ENCODE results near the gene PRR33.

Gene PRR33

DNA sequence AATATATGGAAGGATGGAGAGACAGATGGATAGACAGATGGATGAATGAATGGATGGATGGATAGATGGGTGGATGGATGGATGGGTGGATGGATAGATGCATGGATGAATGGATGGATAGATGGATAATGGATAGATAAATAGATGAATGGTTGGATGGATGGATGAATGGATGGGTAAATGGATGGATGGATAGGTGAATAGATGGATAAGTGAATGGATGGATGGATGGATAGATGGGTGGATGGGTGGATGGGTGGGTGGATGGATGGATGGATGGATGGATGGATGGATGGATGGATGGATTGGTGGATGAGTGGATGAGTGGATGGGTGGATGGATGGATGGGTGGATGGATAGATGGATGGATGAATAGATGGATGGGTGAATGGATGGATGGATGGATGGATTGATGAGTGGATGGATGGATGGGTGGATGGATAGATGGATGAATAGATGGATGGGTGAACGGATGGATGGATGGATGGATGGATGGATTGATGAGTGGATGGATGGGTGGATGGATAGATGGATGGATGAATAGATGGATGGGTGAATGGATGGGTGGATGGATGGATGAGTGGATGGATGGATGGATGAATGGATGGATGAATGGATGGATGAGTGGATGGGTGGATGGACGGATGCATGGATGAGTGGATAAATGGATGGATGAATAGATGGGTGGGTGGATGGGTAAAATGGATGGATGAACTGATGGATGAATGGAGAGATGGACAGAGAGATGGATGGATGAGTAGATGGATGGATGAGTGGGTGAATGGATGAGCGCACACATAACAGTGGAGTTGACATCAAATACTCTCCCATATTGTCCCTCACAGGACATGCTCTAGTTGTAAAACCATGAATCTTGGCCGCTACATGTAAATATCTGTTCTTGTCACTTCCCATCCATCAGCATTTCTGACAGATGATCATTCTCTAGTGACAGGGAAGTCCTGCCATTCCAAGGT is 30.0 kb downstream of the PRR33 start:
- DNase-seq, result no peak

DNA sequence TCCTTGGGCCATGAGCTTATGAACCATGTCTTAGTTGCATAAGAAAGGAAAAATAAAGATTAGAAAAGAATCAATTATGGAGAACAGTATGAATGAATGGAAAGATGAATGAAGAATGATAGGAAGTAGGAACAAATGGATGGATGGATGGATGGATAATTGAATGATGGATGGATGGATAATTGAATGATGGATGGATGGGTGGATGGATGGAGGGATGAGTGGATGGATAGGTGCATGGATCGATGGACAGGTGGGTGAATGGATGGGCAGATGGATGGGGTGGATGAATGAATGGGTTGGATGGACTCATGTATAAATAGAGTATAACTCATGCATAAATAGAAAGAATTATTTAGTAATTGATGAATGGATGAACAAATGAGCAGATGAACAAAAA is 31.6 kb downstream of the PRR33 start:
- DNase-seq, result no peak

DNA sequence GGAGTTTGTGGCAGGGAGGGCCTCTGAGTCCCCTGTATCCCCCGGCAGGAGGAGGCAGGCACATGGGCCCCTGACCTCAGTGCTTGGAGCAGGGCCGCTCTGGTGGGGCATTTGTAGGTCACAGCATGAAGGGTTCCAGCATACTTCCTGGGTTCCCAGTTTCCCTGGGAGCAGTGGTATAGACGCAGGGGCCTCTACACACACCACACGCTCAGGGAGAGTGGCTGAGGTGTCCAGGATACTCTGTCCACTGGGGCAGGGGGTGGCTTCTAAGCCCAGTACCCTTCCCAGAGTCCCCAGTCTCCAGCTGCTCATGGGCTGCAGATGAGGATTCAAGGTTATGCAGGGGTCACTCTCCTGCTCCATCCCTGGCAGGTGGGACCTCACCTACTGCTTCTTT is 32.7 kb downstream of the PRR33 start:
- no peak for DNase-seq

DNA sequence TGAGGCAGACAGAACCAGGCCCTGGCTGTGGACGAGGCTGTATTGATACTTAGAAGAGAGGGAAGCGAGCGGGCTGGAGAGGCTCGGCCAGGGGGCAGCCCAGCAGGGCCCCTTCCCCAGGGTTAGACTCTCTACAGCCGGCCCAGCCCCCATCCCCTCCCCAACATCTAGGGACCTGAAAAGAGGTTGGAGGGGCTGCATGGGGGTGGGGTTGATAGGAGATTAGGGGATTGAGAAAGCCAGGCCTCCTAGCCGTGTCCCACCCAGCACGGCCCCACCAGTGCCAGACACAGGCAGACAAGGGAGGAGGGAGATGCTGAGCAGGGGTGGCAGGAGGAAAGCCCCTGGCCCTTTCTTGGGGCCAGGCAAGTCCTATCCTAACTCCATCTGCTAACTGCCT is 33.1 kb downstream of the PRR33 start:
- no peak for DNase-seq

DNA sequence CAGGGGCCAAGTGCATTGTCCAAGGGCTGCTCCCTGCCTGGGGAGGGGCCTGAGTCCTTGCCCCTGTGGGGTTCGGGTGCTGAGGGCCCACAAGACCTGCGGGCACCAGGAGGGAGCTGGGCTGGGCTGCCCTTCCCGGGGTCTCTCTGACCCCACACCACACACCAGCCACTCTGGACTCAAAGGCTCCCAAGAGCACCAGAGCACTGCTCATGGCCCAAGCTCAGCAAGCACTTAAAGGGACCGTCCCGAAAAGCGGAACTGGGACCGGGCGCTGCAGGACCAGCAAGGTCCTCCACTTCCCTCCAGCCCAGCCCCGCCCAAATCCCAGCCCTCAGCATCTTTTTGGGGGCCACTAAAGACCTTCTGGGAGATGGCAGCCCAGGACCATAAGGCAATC is 33.5 kb downstream of the PRR33 start:
- DNase-seq, result peak; percentile 65

DNA sequence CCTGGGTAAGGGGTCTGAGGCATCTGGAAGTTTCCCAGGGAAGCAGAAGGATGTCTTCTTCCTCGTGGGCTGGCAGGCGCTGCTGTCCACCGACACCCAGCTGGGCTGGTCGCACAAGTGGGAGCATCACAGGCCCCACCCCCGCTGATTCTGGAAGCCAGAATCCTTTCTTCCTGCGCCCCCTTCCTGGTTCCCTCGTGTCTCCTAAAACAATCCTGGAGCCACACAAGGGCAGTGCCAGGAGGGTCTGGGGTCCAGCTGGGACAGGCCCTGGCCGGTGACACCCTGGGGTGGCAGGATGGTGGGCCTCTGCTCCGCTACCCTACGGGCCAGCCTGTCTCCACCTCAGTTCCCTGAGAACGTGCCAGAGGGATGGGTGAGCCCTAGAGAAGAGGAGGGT is 34.6 kb downstream of the PRR33 start:
- no peak for DNase-seq

DNA sequence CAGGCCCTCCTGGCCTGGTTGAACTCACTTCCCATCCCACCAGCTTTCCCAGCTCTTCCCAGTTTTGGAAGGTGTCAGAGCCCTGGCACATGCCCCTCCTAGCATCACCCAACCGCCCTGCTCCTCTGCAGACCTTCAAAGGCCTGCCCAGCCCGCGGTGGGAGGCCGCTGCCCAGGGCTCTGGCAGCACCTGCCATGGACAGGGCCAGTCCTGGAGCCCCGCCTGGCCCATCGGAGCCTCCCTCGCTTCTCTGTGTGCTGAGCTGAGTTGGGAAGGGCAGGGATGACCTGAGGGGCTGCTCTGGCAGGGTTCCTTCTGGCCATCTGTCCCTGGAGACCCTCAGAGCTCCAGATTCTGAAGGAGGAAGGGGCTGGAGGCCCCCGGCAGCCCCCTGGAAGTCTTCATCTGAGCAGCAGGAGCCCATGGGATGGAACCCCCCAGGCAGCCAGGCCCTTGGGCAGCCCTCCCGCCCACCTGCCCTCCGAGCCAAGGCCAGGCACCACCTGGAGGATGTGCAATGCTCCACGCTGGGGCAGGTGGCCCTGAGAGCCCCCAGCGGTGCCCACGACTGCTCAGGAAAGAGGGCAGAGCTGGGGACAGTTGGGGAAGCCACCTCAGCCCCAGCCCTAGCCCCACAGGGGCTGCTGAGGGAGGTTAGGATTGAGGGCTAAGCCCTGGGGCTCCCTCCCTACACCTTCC is 35.2 kb downstream of the PRR33 start:
- DNase-seq, result no peak

DNA sequence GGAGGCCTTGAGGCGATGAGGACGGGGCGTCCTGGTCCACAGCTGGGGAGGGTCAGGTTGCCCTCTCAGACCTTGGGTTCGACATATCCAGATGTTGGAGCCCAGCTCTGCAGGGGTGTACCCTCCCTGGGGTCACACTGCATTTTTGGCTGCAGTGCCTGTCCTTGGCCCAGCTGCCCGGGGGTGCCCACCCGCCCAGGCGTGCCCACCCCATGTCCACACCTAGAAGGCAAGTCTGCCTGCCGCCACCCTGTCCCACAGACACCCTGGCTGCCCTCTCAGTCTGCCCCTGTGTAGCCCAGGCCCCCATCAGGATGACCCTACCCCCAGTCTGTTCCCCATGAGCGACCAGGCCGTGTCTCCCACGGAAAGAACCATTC is 35.8 kb downstream of the PRR33 start:
- DNase-seq, result no peak

DNA sequence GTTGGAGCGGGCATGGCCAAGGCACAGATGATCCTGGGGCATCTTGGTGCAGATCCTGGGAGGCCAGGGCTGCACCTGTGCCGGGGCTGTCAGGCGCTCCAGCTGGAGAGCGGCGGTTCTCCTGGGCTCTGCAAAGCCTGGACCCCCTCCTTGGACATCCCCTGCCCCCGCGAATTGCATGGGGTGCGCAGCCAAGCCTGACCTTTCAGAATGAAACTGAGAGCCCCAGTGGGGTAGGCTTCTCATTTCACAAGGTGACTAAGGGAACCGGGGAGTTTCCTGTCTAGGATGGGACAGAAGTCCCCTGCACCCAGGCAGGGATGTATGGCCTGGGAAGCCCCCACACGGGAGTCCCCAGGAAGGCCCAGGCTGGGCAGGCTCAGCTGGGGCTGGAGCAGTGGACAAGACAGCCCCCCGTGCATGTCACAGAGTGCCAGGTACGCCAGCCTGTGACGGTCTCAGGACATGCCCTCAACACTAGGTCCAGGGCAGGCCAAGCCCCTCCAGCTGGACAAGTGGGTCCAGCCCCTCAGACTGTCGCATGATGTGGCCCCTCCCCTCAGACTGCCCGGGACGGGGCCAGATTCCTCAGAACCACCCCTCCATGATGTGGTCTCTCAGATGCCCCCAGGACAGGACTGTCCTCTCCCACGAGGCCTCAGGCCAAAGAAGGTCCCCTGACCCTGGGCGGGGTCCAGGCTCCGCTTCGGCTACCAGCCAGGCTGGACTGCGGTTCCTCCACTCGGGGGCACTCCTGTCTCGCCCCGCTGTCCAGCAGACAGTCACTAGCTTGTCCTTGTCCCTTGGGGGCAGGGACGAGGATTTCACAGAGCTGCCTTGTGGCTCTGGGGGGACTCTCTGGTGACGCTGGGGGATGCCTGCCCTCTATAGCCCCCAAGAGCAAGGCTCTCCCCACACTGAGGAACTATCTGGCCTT is 36.5 kb downstream of the PRR33 start:
- DNase-seq, result peak; percentile 66

DNA sequence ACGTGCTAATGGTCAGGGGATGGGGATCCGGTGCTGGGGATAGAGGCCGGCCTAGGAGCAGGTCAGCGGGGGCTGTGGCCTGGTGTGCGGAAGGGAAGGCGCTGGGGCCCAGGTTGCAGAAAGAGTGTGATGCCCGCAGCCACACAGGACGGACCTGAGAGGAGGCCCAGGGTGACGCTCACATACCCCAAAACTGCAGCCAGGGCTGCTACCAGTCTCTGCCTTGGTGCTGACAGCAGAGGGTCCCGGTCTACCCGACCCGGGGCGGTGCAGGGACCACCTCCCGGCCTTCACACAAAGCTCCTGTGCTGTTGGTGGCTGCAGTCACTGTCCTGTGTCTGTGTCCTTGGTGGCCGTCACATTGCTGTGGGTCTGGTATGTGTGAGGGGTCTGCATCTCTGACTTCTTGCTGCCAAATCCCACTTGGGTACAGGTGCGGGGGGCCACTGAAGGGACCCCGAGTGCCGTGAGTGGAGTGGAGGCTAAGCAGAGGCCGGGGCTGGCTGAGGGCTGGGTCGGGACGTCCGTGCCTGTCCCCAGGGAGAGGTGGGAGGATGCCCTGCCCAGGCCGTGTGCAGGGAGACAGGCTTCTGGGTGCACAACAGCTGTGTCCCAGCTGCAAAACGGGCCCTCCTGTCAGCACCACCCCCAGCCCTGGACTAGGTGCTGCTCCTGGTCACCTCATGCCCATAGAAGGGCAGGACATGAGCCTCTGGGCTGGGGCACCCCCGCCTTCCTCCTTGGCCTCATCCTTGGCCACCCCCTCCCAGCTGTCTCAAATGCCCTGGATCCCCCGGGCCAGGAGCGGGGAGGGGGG is 37.4 kb downstream of the PRR33 start:
- no peak for DNase-seq

DNA sequence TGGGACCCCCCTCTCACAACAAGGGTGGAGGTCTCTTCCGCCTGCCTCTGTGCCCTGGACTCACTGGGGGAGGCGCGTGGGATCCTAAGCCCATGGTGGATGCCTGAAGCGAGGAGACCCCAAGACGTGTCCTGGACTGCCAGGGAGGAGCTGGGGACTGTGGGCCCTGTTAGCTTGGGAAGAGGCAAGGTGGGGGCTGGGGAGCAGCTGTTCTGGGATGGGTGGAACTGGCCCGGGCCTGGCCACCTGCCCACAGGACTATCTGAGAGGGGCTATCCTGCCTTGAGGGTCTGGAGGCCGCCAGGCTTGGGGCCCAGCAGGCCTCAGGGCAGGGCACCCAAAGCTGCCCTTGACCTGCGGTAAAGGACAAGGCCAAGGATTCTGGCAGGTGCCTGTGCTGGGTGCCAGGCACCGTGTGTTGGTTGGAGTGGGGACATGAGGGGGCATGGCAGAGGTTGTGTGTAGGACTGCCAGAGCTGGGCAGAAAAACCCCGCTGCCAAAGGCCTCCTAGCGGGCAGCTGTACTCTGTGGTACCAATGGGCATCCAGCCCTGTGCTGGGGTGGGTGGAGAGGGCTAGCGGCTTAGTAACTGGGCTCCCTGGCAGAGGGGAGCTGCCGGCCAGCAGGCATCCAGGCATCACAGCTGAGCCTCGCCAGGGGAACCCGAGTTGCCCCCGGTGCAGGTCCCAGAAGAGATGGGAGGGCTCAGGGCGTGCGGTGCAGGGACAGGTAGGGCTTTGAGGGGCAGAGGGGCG is 38.1 kb downstream of the PRR33 start:
- DNase-seq, result no peak

DNA sequence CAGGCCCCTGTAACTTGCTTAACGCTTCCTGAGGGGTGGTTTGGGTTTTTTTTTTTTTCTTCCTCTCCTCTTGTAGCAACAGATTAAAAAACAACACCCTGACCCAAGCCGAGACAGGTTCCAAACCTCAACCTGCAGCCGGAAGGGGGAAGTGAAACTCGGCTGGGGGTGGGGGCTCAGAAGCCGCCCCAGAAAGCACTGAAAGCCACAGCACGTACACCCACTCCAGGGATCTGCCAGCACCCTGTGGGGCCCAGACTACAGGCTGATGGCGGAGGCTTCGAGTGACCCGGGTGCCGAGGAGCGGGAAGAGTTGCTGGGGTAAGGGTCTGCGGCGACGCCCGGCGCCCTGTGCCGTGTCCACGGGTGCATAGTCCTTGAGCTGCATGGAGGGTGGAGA is 38.8 kb downstream of the PRR33 start, which contains the start of gene LSP1:
Gene LSP1 (plus strand): TSS at position 208 of the 400 bp plus-strand sequence. CDS start 61 bp downstream, at position 269.
- peak; percentile 63 for DNase-seq

DNA sequence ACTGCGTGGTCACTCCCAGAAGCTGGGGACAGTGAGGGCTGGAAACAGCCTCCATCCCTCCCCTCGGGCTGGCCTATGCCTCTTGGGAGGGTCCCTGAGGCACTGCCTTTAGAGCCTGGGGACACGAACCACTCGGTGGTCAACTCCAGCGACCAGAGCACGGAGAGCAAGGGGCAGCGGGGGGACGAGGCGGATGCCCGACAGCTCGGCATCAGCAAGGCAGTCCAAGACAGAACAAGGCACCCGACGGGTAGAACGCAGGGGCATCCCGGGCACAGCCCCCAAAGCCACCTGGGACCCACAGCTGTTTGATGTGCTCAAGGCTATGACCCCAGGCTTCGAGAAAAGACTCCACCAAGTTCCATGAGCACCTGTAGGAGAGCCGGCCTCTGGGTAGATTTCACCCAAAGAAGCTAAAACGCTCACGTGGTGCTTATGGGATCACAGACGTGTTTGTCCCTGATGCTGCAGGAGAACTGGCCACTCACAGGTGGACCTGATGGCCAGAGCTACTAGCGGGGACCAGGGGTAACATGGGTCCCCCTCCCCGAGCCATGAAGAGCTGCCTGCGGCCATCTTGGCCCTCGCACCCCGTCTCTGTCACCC is 39.3 kb downstream of the PRR33 start:
- no peak for DNase-seq

DNA sequence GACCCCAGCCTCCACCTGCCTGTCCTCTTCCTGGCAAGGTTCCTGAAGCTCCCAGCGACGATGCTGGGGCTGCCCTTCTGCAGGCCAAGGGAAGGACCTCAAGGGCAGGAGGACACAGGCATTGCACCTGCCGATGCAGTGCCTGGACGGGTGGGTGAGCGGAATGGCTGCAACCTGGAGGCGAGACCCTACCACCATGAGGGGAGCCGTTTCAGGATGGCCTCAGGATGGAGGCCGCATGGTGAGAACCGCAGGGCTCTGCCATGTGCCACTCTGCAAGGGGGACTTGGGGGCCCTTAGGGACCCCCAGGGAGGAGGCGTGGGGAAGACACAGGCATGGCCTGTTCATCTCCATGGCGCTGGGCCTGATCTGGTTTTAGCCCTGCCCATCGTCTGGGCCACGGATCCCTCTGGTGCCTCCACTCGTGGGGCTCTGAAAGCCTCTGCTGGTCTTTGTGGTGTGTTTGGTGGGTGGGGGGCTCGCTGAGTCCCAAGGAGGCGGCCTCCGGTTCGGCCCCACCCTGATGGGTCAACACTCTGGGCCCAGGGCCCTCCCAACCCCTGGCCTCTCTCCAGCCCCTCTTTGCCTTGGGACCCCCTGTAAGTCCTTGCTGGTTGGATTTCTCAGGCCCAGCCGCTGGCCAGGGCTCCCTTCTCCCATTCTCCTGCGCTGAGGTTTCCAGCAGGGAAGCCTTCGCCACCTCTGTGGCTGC is 40.1 kb downstream of the PRR33 start:
- DNase-seq, result no peak

DNA sequence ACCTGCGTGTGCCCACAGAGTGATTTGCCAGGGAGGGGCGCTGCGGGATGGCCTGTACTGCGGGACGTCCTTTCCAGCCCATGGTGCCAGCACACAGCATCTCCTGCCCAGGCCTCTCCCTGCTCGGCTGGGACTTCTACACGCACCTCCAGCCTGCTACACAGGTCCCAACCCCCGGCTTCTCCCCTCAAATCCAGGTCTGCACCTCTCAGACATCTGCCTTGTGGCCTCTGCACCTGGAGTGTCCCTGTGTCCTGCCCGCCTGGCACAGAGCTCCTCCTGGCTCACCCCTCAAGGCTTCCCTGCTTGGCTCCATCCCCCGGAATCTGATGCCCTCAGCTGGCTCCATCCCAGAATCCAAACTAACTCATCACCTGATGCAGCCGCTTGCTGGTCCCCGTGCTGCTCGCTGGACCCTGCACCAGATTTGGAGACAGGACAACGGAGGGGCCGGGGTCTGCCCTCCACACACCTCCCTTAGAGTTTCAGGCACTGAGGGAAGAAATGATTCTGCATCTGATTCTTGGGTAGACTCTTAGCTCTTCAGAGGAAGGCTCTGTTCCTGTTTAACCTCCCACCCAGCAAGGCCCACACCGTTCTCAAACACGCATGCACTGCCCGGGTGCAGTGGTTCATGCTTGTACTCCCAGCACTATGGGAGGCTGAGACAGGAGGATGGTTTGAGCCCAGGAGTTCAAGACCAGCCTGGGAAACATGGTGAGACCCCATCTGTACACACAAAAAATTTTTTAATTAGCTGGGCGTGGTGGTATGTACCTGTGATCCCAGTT is 42.9 kb downstream of the PRR33 start:
- DNase-seq, result peak; percentile 47

DNA sequence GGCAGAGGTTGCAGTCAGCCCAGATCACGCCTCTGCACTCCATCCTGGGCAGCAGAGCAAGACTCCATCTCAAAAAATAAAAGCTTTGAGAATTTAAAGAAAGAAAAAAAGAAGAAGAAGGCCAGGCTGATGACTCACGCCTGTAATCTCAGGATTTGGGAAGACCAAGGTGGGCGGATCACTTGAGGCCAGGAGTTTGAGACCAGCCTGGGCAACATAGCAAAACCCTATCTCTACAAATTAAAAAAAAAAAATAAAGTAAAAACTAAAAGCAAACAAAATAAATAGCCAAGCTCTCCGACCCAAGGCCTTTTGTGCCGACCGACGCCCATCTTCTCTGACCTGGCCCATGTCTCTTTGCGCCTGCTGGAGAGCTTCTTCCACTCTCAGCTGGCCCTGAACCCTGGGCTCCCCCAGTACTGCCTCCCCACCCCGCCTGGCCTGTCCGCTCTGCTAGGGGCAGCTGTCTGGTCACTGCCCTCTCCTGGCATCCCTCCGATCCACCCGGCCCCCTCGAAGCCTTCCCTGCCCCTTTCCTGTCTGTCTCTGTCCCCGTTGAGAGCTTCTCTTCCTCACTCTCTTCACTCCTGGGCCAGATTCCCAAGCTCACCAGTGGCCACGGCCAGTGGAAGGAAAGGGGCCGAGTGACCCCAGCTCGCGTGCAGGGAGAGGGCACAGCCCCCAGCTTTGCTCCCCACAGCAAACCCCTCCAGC is 43.6 kb downstream of the PRR33 start:
- DNase-seq, result peak; percentile 25

DNA sequence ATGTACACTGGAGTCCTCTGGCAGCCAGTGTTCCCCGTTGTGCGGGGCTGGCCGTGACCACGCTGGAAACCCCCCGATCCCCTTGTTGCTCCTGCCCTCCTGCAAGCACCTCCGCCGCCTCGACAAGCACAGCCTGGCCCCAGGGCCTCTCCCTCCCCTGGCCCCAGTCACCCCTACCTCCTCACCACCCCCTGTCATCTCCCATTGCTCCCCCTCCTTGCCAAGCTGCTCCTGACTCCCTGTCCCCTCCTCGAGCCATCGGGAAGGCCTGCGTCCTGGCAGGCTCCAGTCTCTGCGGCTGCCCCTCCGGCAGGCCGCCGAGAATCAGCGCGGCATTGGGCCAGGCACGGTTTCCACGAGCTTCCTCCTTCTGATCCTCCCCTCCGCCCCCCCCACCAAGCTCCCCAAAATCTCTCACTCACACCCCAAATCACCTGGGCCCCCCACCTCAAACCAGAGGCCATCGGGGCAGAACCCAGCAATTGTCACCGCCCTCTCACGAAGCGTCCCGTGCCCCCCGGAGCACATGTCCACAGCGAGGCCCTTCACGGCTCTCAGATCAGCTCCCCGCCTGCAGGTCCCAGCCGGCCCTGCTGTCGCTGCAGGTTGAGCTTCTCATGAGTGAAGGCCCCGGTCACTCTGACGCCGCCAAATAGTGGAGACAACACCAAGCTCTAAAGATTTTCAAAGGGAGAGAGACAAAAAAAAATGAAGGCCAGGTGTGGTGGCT is 44.5 kb downstream of the PRR33 start:
- DNase-seq, result no peak

DNA sequence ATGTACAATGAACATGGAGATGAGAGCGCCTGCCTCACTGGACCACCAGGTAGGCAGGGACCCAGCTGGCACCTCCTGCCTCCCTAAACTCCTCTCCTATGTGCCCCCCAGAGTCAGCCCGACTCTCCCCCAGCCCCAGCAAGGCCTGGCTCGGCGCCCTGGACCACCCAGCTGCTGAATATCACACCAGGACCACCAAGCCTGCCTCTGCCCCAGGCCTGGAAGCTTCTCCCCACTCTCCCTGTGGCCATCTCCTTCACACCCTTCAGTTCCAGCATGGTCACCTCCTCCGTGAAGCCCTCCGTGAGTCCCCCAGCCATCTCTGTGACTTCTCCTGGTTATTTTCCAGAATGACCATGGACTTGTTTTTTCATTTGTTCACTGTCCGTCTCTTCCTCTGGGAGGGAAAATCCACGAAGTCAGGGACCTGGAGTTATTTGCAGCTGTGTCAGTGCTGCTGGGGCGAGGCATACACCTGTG is 45.2 kb downstream of the PRR33 start:
- DNase-seq, result no peak

Data from inflammatory macrophage treated with lipopolysaccharide for 4 hours (primary cell).